ENCODE data around the gene IL33.

DNA sequence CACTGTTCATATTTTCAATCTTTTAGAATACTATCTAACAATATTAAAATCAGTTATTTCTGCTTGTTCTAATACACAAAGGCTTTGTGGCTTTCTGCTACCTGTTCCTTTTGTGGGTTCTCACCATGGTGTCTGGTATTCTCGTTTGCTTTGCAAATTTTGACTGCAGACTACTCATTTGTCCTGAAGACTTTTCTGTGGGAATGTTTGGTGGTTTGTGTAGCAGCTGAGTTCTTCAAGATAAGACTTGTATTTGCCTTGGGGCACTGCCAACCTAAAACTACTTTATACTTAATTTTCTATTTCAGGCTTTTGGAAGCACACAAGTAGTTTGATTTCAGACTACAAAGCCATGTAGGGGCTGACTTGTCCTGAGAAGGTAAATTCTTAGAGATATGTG lies 11.1 kb downstream of the IL33 start:
- TF ChIP-seq SP1 (IDR thresholded peaks at IDR 0.05) (no peak), TARDBP (IDR thresholded peaks at IDR 0.05) (no peak), NFRKB (IDR thresholded peaks at IDR 0.05) (no peak), ELF4 (IDR thresholded peaks at IDR 0.05) (no peak), ARNT (IDR thresholded peaks at IDR 0.05) (no peak), LEF1 (IDR thresholded peaks at IDR 0.05; ENCODE audit: borderline replicate concordance) (no peak), ZNF384 (IDR thresholded peaks at IDR 0.05) (no peak), FOXK2 (IDR thresholded peaks at IDR 0.05) (no peak)

Measured in HEK293T (cell line).